SK-N-MC (cell line): ENCODE measurements around the gene CYTH1.

Experiments used
- EZH2 ChIP-seq: fragments of 200-600 bp; sonication (generic); IDR thresholded peaks from one replicate; pipeline ENCODE4 v1.6.1; 2017; ENCODE audit warnings: antibody characterized with exemption
- FOXP2 ChIP-seq: optimal IDR thresholded peaks from 2 replicates; pipeline ENCODE3; 2011; ENCODE audit warnings: mild to moderate bottlenecking, moderate library complexity; ENCODE audit not compliant: insufficient read depth; ENCODE audit errors: extremely low read length, control extremely low read depth
- POLR2AphosphoS5 ChIP-seq: IDR thresholded peaks from 2 replicates; pipeline ENCODE4 v1.6.1; 2012; ENCODE audit warnings: mild to moderate bottlenecking, low read depth, low read length, borderline replicate concordance

DNA sequence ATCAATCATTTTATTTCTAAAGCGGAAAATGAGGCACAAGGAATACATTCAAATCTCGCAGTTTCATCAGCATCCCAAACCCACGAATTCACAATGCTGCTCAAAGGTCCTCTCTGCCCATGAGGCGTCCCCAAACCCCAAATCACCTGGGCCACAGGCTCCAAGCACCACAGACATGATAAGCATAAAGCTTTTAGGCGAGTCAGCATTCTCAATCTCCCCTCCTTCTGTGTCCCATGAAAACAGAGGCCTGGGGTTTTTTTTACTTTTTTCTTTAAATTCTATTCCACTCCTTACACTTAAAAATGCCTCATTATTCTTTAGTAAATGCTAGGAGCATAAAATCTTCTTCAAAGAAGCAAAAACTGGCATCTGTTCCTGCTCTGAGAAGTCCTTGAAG is 55.0 kb downstream of the CYTH1 start:
- no peak for TF ChIP-seq POLR2AphosphoS5
- no peak for TF ChIP-seq EZH2
- TF ChIP-seq FOXP2 = no peak
